CMK (cell line): Measurements from ENCODE around the gene SLC5A1.

Experiments used
- DNase-seq: peaks from one replicate; pipeline ENCODE4 v3.0.0-alpha.2; 2010; ENCODE audit warnings: low read depth

The SLC5A1 gene

GRCh38 chr22:32050678-32051515, 7.8 kb downstream of the SLC5A1 start:
- no peak for DNase-seq

- DNase-seq = no peak
Measured at GRCh38 chr22:32052244-32052643, 9.2 kb downstream of the SLC5A1 start.

- DNase-seq = no peak
Measured at GRCh38 chr22:32052936-32053791, 10.1 kb downstream of the SLC5A1 start.

GRCh38 chr22:32055069-32055468, 12.0 kb downstream of the SLC5A1 start:
- no peak for DNase-seq

GRCh38 chr22:32058656-32059260, 15.7 kb downstream of the SLC5A1 start:
- DNase-seq = no peak

- no peak for DNase-seq
Measured at GRCh38 chr22:32059426-32059825, 16.4 kb downstream of the SLC5A1 start.

- DNase-seq = no peak
Measured at GRCh38 chr22:32063701-32064100, 20.6 kb downstream of the SLC5A1 start.

- no peak for DNase-seq
Measured at GRCh38 chr22:32066820-32067219, 23.8 kb downstream of the SLC5A1 start.

- DNase-seq = no peak
Measured at GRCh38 chr22:32067613-32068012, 24.6 kb downstream of the SLC5A1 start.

GRCh38 chr22:32069579-32070372, 26.7 kb downstream of the SLC5A1 start:
- no peak for DNase-seq

GRCh38 chr22:32073262-32073661, 30.2 kb downstream of the SLC5A1 start:
- no peak for DNase-seq

- no peak for DNase-seq
Measured at GRCh38 chr22:32073823-32074380, 30.8 kb downstream of the SLC5A1 start.

- DNase-seq = no peak
Measured at GRCh38 chr22:32075997-32076760, 33.1 kb downstream of the SLC5A1 start.

GRCh38 chr22:32076761-32077084, 33.7 kb downstream of the SLC5A1 start:
- no peak for DNase-seq

- DNase-seq = no peak
Measured at GRCh38 chr22:32077151-32077550, 34.1 kb downstream of the SLC5A1 start.

- DNase-seq = no peak
Measured at GRCh38 chr22:32079130-32080089, 36.3 kb downstream of the SLC5A1 start.

- DNase-seq = no peak
Measured at GRCh38 chr22:32080904-32081303, 37.8 kb downstream of the SLC5A1 start.

- no peak for DNase-seq
Measured at GRCh38 chr22:32082331-32082730, 39.3 kb downstream of the SLC5A1 start.

- DNase-seq = no peak
Measured at GRCh38 chr22:32083000-32083399, 39.9 kb downstream of the SLC5A1 start.

- DNase-seq = no peak
Measured at GRCh38 chr22:32083814-32084213, 40.8 kb downstream of the SLC5A1 start.
